Hematopoietic multipotent progenitor cell treated with erythropoietin and hydrocortisone succinate and interleukin-3 and kit ligand, for 8 days (in vitro differentiated cells): Measurements from ENCODE around the gene SCAMP2.

Source experiments
- DNase-seq: peaks from one replicate; pipeline ENCODE4 v3.0.0-alpha.2; 2015

SCAMP2 gene

GRCh38 chr15:74815121-74815934 lies 57.8 kb downstream of the SCAMP2 start:
- DNase-seq: no peak

- no peak for DNase-seq
Measured at GRCh38 chr15:74812533-74812932, 60.6 kb downstream of the SCAMP2 start, which contains the start of gene LMAN1L. TSS of gene LMAN1L (plus strand) at chr15:74812835. CDS start at chr15:74812855, 20 bp downstream.

GRCh38 chr15:74809956-74810355 lies 63.2 kb downstream of the SCAMP2 start:
- no peak for DNase-seq

GRCh38 chr15:74809242-74809641 lies 63.9 kb downstream of the SCAMP2 start:
- DNase-seq: no peak

DNA sequence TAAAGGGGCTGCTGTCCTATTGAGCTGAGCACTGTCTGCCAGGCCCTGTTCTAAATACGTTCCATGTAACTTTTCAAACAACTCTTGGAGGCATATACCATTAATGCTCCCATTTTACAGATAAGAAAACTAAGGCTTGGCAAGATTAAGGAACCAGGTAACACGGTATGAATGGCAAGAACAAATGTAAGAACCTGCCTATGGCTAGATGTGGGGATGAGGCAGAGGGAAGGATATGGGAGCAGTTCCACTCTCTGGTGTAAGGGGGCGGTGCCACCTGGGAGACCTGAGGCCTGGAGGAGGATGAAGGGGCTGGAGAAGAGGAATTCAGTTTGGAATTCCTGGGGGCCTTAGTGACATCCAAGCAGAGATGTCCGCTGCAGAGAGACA lies 64.3 kb downstream of the SCAMP2 start:
- DNase-seq: no peak

GRCh38 chr15:74808078-74808839 lies 64.9 kb downstream of the SCAMP2 start:
- DNase-seq: no peak

GRCh38 chr15:74807282-74807681 lies 65.9 kb downstream of the SCAMP2 start:
- no peak for DNase-seq

- no peak for DNase-seq
Measured at GRCh38 chr15:74804935-74805334, 68.2 kb downstream of the SCAMP2 start.

- DNase-seq: no peak
Measured at GRCh38 chr15:74802862-74803447, 70.2 kb downstream of the SCAMP2 start.

DNA sequence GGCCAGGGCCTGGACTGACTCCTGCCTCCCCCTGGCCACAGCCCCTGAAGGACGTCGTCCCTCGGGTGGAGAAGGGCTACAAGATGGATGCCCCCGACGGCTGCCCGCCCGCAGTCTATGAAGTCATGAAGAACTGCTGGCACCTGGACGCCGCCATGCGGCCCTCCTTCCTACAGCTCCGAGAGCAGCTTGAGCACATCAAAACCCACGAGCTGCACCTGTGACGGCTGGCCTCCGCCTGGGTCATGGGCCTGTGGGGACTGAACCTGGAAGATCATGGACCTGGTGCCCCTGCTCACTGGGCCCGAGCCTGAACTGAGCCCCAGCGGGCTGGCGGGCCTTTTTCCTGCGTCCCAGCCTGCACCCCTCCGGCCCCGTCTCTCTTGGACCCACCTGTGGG lies 70.9 kb downstream of the SCAMP2 start:
- no peak for DNase-seq

GRCh38 chr15:74801311-74801997 lies 71.7 kb downstream of the SCAMP2 start:
- DNase-seq: no peak

DNA sequence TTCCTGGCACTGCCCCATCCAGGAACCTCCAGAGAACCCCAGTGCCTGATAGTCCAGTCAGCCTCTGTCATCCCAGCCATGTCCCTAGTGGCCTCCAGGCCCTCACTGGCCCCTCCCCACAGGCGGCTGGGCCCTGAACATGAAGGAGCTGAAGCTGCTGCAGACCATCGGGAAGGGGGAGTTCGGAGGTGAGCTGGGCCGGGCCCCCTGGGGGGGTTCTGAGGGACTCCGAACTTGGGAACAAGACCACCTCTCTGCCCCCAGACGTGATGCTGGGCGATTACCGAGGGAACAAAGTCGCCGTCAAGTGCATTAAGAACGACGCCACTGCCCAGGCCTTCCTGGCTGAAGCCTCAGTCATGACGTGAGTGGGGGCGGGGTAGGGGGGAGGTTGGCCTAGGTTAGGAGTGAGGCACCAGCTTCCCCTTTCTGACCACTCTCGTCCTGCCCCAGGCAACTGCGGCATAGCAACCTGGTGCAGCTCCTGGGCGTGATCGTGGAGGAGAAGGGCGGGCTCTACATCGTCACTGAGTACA lies 72.5 kb downstream of the SCAMP2 start:
- no peak for DNase-seq

DNA sequence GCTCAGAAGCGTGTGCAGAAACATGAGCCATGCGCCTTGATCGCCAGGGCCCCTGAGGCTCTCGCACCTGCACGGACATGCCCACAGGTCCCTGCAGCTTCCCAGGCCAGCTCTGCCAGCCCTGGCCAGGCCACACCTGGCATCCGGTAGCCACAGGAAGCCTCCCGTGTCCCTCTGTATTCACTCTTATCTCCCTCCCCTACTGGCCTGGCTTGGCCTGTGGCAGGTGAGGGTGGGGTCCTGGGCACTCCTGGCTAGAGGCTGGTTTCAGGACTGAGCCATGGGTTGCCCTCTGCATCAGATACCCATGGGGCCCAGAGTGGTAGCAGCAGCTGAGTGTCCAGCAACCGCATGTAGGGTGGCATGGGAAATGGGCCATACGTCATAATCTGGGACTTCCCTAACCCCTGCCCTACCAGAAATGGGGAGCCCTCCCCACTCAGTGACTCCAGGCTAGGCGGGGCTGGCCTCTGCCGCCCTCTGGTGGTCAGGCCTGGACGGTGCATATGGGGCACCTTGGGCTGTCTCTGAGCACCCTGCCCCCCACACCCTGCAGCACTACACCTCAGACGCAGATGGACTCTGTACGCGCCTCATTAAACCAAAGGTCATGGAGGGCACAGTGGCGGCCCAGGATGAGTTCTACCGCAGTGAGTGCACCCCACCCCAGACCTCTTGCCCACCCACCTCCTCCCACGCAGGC lies 73.2 kb downstream of the SCAMP2 start:
- DNase-seq: peak; percentile 82

DNA sequence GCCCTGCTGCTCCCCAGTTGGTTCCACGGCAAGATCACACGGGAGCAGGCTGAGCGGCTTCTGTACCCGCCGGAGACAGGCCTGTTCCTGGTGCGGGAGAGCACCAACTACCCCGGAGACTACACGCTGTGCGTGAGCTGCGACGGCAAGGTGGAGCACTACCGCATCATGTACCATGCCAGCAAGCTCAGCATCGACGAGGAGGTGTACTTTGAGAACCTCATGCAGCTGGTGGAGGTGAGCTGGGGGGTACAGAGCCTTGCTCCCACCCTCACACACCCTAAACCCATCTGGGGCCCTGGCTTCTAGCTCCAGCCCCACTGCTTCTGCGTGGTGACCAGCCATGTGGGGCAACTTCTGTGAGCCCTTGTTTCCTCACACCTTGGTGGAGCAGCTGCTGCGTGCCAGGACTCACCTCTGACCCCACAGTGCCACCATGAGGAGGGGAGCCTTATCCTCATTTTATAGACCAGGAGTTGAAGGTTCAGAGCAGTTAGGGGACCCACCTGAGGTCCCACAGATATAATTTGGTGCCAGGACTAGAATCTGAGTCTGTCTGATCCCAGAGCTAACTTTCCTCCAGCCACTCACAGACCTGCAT lies 73.8 kb downstream of the SCAMP2 start:
- DNase-seq: peak; percentile 46

- DNase-seq: no peak
Measured at GRCh38 chr15:74798388-74799254, 74.5 kb downstream of the SCAMP2 start.

- DNase-seq: no peak
Measured at GRCh38 chr15:74795966-74796625, 77.1 kb downstream of the SCAMP2 start.

- DNase-seq: no peak
Measured at GRCh38 chr15:74794970-74795349, 78.2 kb downstream of the SCAMP2 start.

DNA sequence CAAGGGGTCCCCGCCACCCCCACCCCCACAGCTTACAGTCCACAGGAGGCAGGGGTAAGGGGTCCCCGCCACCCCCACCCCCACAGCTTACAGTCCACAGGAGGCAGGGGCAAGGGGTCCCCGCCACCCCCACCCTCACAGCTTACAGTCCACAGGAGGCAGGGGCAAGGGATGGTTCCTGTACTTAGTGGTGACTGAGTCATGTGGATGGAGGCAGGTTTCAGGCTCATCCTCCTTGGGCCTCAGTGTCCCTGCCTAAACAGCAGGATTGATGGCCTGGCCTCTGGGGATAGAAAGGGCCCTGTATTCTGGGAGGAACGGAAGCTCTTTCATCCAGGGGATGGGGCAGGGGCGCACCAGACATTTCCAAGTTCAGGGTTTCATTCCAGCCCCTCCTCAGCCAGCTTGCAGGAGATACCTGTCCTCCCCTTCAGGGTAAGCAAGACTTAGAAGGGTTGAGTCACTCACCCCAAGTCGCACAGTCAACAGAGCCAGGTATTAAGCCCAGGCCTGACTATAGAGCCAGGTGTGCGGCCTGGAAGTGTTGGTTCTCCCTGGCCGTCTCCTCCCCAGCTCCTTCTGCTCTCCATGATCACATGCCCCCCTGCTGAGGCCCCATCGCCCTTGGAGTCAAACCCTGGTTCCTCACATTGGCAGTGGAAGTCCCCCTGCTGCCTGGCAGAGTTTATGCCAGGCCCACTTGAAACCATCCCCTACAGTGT lies 78.8 kb downstream of the SCAMP2 start:
- no peak for DNase-seq
